ENCODE data around the gene LEMD1.
A peak's percentile ranks its signal among the peaks of the same experiment; 100 is the strongest.

Gene LEMD1

GRCh38 chr1:205354259-205355074, 67.4 kb downstream of the LEMD1 start:
- no peak overlapping the region for H3K27ac ChIP-seq
- TF ChIP-seq CTCF (conservative IDR thresholded peaks at IDR 0.05) = peak; percentile 90

GRCh38 chr1:205353612-205354011, 68.2 kb downstream of the LEMD1 start:
- H3K27ac ChIP-seq = peak overlapping the region; percentile 5; the same call in 1 of the 2 replicates
- no peak for TF ChIP-seq CTCF (conservative IDR thresholded peaks at IDR 0.05)

GRCh38 chr1:205353191-205353590, 68.7 kb downstream of the LEMD1 start:
- TF ChIP-seq CTCF (conservative IDR thresholded peaks at IDR 0.05) = no peak
- peak overlapping the region; percentile 5; the same call in 1 of the 2 replicates for H3K27ac ChIP-seq

GRCh38 chr1:205351984-205352713, 69.7 kb downstream of the LEMD1 start:
- TF ChIP-seq CTCF (conservative IDR thresholded peaks at IDR 0.05) = 0 out of 2 replicates have a peak, but pooled peaks have one; percentile 7
- no peak overlapping the region for H3K27ac ChIP-seq

GRCh38 chr1:205350691-205351141, 71.1 kb downstream of the LEMD1 start:
- TF ChIP-seq CTCF (conservative IDR thresholded peaks at IDR 0.05) = no peak
- no peak overlapping the region for H3K27ac ChIP-seq

- H3K27ac ChIP-seq = no peak overlapping the region
Observed at GRCh38 chr1:205350124-205350523, 71.7 kb downstream of the LEMD1 start.

More at GRCh38 chr1:205350124-205350523, 71.7 kb downstream of the LEMD1 start:
- TF ChIP-seq CTCF (conservative IDR thresholded peaks at IDR 0.05) = no peak
